ENCODE results near the gene REST.
A peak's percentile ranks its signal among the peaks of the same experiment; 100 is the strongest.

Gene REST

GRCh38 chr4:56978750-56979303, 71.1 kb downstream of the REST start, which contains the start of gene POLR2B:
POLR2B (plus strand) TSS chr4:56978896; CDS start chr4:56978986, 90 bp downstream.
- DNase-seq (ENCODE audit: low read depth), result peak; percentile 92
- H3K4me3 ChIP-seq (ENCODE audit: low read length), result peak within 1 kb of the TSS; percentile 99
- no peak for TF ChIP-seq CTCF (conservative IDR thresholded peaks at IDR 0.05; ENCODE audit: low read length)

- no peak for TF ChIP-seq CTCF (conservative IDR thresholded peaks at IDR 0.05; ENCODE audit: low read length)
- H3K4me3 ChIP-seq (ENCODE audit: low read length), result peak overlapping the region; percentile 99
- peak; percentile 31 for DNase-seq (ENCODE audit: low read depth)
Observed at GRCh38 chr4:56979421-56980072, 71.8 kb downstream of the REST start.

DNA sequence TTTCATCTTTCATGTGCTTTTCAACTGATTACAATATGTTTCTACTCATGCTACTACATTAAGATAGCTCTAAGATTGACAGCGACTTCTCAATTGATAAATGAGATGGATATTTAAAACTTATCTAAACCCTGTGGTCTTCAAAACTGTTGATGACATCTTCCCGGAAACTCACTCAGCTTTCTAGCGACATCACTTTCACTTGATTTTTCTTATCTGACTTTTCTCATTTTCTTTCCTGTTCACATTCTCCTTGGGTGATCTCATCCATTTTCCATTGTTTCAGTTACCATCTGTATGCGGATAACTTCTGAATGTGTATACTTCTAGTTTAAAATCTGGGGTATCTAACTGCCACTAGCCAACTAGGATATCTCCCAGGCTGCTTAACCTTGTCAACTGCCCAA, 74.1 kb downstream of the REST start:
- no peak for TF ChIP-seq CTCF (conservative IDR thresholded peaks at IDR 0.05; ENCODE audit: low read length)
- DNase-seq (ENCODE audit: low read depth), result no peak
- H3K4me3 ChIP-seq (ENCODE audit: low read length), result no peak overlapping the region

GRCh38 chr4:56986192-56986591, 78.5 kb downstream of the REST start:
- H3K4me3 ChIP-seq (ENCODE audit: low read length), result no peak overlapping the region
- DNase-seq (ENCODE audit: low read depth), result no peak
- TF ChIP-seq CTCF (conservative IDR thresholded peaks at IDR 0.05; ENCODE audit: low read length), result no peak

- DNase-seq (ENCODE audit: low read depth), result no peak
- H3K4me3 ChIP-seq (ENCODE audit: low read length), result no peak overlapping the region
- no peak for TF ChIP-seq CTCF (conservative IDR thresholded peaks at IDR 0.05; ENCODE audit: low read length)
Observed at GRCh38 chr4:56986952-56987351, 79.3 kb downstream of the REST start.

DNA sequence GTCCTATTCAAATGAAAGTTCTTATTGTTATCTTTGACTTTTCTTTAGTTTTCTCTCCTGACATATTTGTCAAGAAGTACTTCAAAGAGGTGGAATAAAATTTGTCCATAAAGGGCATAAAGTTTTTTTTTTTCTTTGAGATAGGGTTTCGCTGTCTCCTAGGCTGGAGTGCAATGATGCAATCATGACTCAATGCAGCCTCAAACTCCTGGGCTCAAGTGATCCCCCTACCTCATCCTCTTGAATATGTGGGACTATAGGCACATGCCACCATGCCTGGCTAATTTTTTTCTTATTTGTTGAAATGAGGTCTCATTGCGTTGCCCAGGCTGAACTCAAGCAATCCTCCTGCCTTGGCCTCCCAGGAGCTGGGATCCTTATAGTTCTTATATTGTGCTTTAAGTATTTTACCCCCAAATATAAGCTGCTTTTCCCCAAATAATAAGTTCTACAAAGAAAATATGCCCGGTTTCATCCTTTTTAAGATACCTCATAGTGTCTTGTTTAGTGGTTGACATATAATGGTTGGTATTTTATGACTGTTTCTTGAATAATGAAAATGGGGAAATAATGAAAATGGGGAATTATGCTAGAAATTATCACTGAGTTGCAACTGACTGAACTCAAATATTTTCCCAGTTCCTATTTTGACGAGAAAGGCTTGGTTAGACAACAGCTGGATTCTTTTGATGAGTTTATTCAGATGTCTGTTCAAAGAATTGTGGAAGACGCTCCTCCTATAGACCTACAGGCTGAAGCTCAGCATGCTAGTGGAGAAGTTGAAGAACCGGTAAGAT, 82.6 kb downstream of the REST start:
- no peak for TF ChIP-seq CTCF (conservative IDR thresholded peaks at IDR 0.05; ENCODE audit: low read length)
- peak; percentile 14 for DNase-seq (ENCODE audit: low read depth)
- no peak overlapping the region for H3K4me3 ChIP-seq (ENCODE audit: low read length)
